Neural progenitor cell (in vitro differentiated cells): Measurements from ENCODE around the gene RAI1.

ENCODE experiments used
- CTCF ChIP-seq: fragments of 200-600 bp; sonication (generic); IDR thresholded peaks from 2 replicates; pipeline ENCODE4 v1.5.1; 2017; ENCODE audit warnings: antibody characterized with exemption, mild to moderate bottlenecking
- EZH2 ChIP-seq: fragments of 200-600 bp; sonication (generic); IDR thresholded peaks from 2 replicates; pipeline ENCODE4 v1.6.1; 2017; ENCODE audit warnings: antibody characterized with exemption, mild to moderate bottlenecking, moderate library complexity
- EZH2phosphoT487 ChIP-seq: fragments of 200-600 bp; sonication (generic); IDR thresholded peaks from 2 replicates; pipeline ENCODE4 v1.6.1; 2017; ENCODE audit warnings: antibody characterized with exemption

GRCh38 chr17:17804007-17804406, 122.7 kb downstream of the RAI1 start:
- TF ChIP-seq CTCF (no peak), EZH2phosphoT487 (no peak), EZH2 (no peak)
